SK-N-SH (cell line): ENCODE measurements around the gene SLC25A26. TPM values are rescaled to one million over a fixed set of nuclear protein-coding genes. Genes with fewer than 3 reads are reported as not detected.

ENCODE experiments used
- CTCF ChIA-PET: fragments of 300-600, 350-600 bp; formaldehyde crosslinking; extraction: SDS; loops from one replicate; lab custom pipeline; 2021; lab: Yijun Ruan, JAX
- POLR2A ChIA-PET: fragments of 350-600 bp; sonication (Branson Sonifier 250); formaldehyde crosslinking; extraction: SDS; loops from one replicate; lab custom pipeline; 2020; ENCODE audit warnings: antibody characterized with exemption, inconsistent platforms; lab: Yijun Ruan, JAX
- DNase-seq: peaks from one replicate; pipeline ENCODE4 v3.0.0; 2012
- H2AFZ ChIP-seq: fragments of 200-600 bp; sonication (generic); 2 replicates; pipeline ENCODE4 v1.8.1; 2016; ENCODE audit warnings: antibody characterized with exemption, mild to moderate bottlenecking, low read depth
- H3F3A ChIP-seq: fragments of 200-600 bp; sonication (generic); replicated peaks from 2 replicates; pipeline ENCODE3; 2016; ENCODE audit warnings: antibody characterized with exemption, mild to moderate bottlenecking; ENCODE audit not compliant: insufficient read depth
- H3K27ac ChIP-seq, 2 experiments: fragments of 200-500 bp in 1 of 2; fragments of 200-600 bp in 1 of 2; sonication (Bioruptor generic) in 1 of 2; sonication (generic), shearing (Covaris generic) in 1 of 2; 2 replicates each; pipeline versions ENCODE4 v1.5.1 to v1.6.1; 2014 to 2016; ENCODE audit warnings: low read depth in 2 of 2, inconsistent platforms in 1 of 2, low read length in 1 of 2, mild to moderate bottlenecking in 1 of 2, mixed read lengths in 1 of 2
- H3K27me3 ChIP-seq: fragments of 200-600 bp; sonication (generic), shearing (Covaris generic); 2 replicates; pipeline ENCODE4 v1.6.1; 2016; ENCODE audit warnings: mixed run types; ENCODE audit not compliant: insufficient read depth
- H3K36me3 ChIP-seq, 2 experiments: fragments of 200-500 bp in 1 of 2; fragments of 200-600 bp in 1 of 2; sonication (Bioruptor generic) in 1 of 2; sonication (generic) in 1 of 2; replicated peaks in 1 of 2; 2 replicates each; pipeline versions ENCODE3 to v1.5.1; 2014 to 2016; ENCODE audit warnings: low read length in 1 of 2, mild to moderate bottlenecking in 1 of 2; ENCODE audit not compliant: insufficient read depth in 2 of 2, control insufficient read depth in 1 of 2
- H3K4me1 ChIP-seq, 2 experiments: fragments of 200-500 bp in 1 of 2; fragments of 200-600 bp in 1 of 2; sonication (Bioruptor generic) in 1 of 2; sonication (generic), shearing (Covaris generic) in 1 of 2; 2 replicates each; pipeline versions ENCODE4 v1.5.1 to v1.6.1; 2014 to 2016; ENCODE audit warnings: low read depth in 1 of 2, low read length in 1 of 2, mixed run types in 1 of 2; ENCODE audit not compliant: insufficient read depth in 2 of 2, control insufficient read depth in 1 of 2
- H3K4me2 ChIP-seq: fragments of 200-600 bp; sonication (generic), shearing (Covaris generic); 2 replicates; pipeline ENCODE4 v1.6.1; 2017; ENCODE audit warnings: mixed run types
- H3K4me3 ChIP-seq, 2 experiments: fragments of 200-500 bp in 1 of 2; fragments of 200-600 bp in 1 of 2; sonication (Bioruptor generic) in 1 of 2; sonication (generic), shearing (Covaris generic) in 1 of 2; 2 replicates each; pipeline versions ENCODE4 v1.5.1 to v1.8.1; 2014 to 2016; ENCODE audit warnings: low read depth in 2 of 2, inconsistent platforms in 1 of 2, low read length in 1 of 2, mild to moderate bottlenecking in 1 of 2, mixed read lengths in 1 of 2, moderate library complexity in 1 of 2
- H3K79me2 ChIP-seq: fragments of 200-600 bp; sonication (generic); 2 replicates; pipeline ENCODE4 v1.8.1; 2017; ENCODE audit warnings: mild to moderate bottlenecking; ENCODE audit not compliant: insufficient read depth
- H3K9ac ChIP-seq: fragments of 200-600 bp; sonication (generic); 2 replicates; pipeline ENCODE4 v1.6.1; 2017; ENCODE audit warnings: mixed run types
- H3K9me2 ChIP-seq: fragments of 200-600 bp; sonication (generic); 2 replicates; pipeline ENCODE4 v1.6.1; 2017; ENCODE audit warnings: mixed run types
- H3K9me3 ChIP-seq: fragments of 200-600 bp; sonication (generic); 2 replicates; pipeline ENCODE4 v1.6.1; 2017; ENCODE audit warnings: mixed run types, mild to moderate bottlenecking, moderate library complexity
- H4K20me1 ChIP-seq: fragments of 200-600 bp; sonication (generic); 2 replicates; pipeline ENCODE4 v1.6.1; 2017; ENCODE audit warnings: mild to moderate bottlenecking, mixed run types; ENCODE audit not compliant: insufficient read depth
- ELF1 ChIP-seq: IDR thresholded peaks from 2 replicates; pipeline ENCODE4 v1.4.0; 2012
- EP300 ChIP-seq, 2 experiments: IDR thresholded peaks; 2 replicates each; pipeline versions ENCODE4 v1.4.0 to v1.6.1; 2012; ENCODE audit warnings: borderline replicate concordance in 1 of 2, low read depth in 1 of 2, low read length in 1 of 2
- EZH2phosphoT487 ChIP-seq: fragments of 200-600 bp; sonication (generic); IDR thresholded peaks from 2 replicates; pipeline ENCODE4 v1.6.1; 2017; ENCODE audit warnings: low read depth, mixed run types, mild to moderate bottlenecking, antibody characterized with exemption, moderate library complexity, borderline replicate concordance
- FOSL2 ChIP-seq: IDR thresholded peaks from 2 replicates; pipeline ENCODE4 v1.4.0; 2012; ENCODE audit warnings: low read depth, mild to moderate bottlenecking, moderate library complexity, borderline replicate concordance
- FOXJ3 ChIP-seq: sonication (generic); formaldehyde crosslinking; IDR thresholded peaks from 2 replicates; pipeline ENCODE4 v1.5.1; 2020; ENCODE audit warnings: mild to moderate bottlenecking, missing genetic modification reagents
- FOXM1 ChIP-seq: IDR thresholded peaks from 2 replicates; pipeline ENCODE4 v1.4.0; 2012; ENCODE audit warnings: low read depth, mild to moderate bottlenecking
- GATA2 ChIP-seq: sonication (generic); formaldehyde crosslinking; IDR thresholded peaks from 2 replicates; pipeline ENCODE4 v1.5.0; 2020; ENCODE audit warnings: mild to moderate bottlenecking, missing genetic modification reagents
- NRF1 ChIP-seq: IDR thresholded peaks from 2 replicates; pipeline ENCODE4 v1.6.1; 2012; ENCODE audit warnings: low read depth, mild to moderate bottlenecking, low read length
- POLR2AphosphoS5 ChIP-seq: IDR thresholded peaks from 2 replicates; pipeline ENCODE4 v1.6.1; 2012; ENCODE audit warnings: low read depth, low read length
- RAD21 ChIP-seq: IDR thresholded peaks from 2 replicates; pipeline ENCODE4 v1.6.1; 2012; ENCODE audit warnings: mild to moderate bottlenecking, low read length
- SMC3 ChIP-seq: IDR thresholded peaks from 2 replicates; pipeline ENCODE4 v1.6.1; 2012; ENCODE audit warnings: low read depth, low read length, improper control_type of control experiment
- WGBS: methylation state at CpG from one replicate; pipeline ENCODE4 v1.1.6; 2017; ENCODE audit warnings: low lambda C conversion rate; 5-methylcytosine and 5-hydroxymethylcytosine counted together
- polyA plus RNA-seq, 3 experiments: library from polyadenylated mRNA; depleted of rRNA; stranded (reverse); fragments of >200 nt; gene quantifications; 2 replicates each; pipeline ENCODE4 v1.2.3, GENCODE V29; 2012
- TF ChIP-seq, protein P1 (sequence below): fragments of 150-350 bp; IDR thresholded peaks from 2 replicates; pipeline ENCODE4 v1.6.1; 2017; ENCODE audit warnings: antibody characterized with exemption, low read length, low read depth, borderline replicate concordance

SLC25A26 gene
- polyA plus RNA-seq, 1 of the 3 experiments (the other 2 are of a cell fraction) = 31.8 TPM

DNA sequence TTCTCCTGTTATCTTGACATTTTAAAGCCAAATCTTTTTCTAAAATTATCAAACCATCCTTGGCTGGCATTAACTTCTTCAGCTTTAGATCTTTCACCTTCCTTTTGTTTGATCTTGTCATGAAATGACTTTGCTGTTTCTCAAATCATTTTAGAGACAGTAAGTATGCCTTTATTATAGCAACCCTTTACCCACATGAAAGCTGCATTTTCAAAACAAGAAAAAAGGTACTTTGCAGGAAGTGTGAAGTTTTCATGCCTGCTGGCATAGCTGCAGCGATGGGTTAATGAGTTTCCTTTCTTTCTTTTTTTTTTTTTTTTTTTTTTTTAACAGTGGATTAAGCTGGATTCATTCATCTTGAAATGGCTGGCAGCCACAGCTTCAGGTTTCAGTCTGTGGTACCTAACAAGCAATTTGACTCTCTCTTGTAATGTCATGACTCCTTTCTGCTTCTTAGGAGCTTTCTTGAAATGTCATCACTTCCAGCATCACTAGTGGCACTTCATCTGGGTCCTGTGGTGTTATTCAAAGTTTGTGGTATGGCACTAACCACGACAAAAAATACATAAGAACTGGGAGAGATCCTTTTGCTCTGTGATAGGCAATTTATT lies 18.8 kb downstream of the SLC25A26 start:
- Histone ChIP-seq H3F3A (no peaks in the 10 kb centered on the region), H3K79me2 (peaks cover 4% of the 10 kb centered on the region; the same call in 1 of the 2 replicates), H2AFZ (no peak overlapping the region), H3K9me2 (no peaks in the 10 kb centered on the region), H3K4me1 (no peaks in the 10 kb centered on the region), H3K4me3 (no peak overlapping the region), H3K27ac (no peak overlapping the region), H3K27me3 (no peaks in the 10 kb centered on the region), H3K9ac (no peak overlapping the region), H3K9me3 (no peaks in the 10 kb centered on the region), H3K36me3 (peaks cover 10 to 29% of the 10 kb centered on the region in 2 experiments), H4K20me1 (no peaks in the 10 kb centered on the region), H3K4me2 (no peak overlapping the region)
- TF ChIP-seq EZH2phosphoT487 (no peak), NRF1 (no peak), RAD21 (no peak), SMC3 (no peak), EP300 (IDR thresholded peaks at IDR 0.05; ENCODE audit: borderline replicate concordance in 1 of 2, low read depth in 1 of 2, low read length in 1 of 2) (no peak), FOXJ3 (CRISPR knock-in tag) (no peak), ELF1 (no peak), GATA2 (CRISPR knock-in tag) (no peak), FOSL2 (no peak), FOXM1 (no peak), POLR2AphosphoS5 (no peak)
- TF ChIP-seq, protein P1, sequence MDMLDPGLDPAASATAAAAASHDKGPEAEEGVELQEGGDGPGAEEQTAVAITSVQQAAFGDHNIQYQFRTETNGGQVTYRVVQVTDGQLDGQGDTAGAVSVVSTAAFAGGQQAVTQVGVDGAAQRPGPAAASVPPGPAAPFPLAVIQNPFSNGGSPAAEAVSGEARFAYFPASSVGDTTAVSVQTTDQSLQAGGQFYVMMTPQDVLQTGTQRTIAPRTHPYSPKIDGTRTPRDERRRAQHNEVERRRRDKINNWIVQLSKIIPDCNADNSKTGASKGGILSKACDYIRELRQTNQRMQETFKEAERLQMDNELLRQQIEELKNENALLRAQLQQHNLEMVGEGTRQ = no peak
- 83% methylated on average over 2 of the region's 2 CpGs for WGBS
- POLR2A ChIA-PET = no interaction called here
- no peak for DNase-seq
- CTCF ChIA-PET = interaction anchor here (1.0 to 1.7 kb wide), 3 partner anchors 11 to 21 kb away, joined by 3 to 5 read pairs (median 4); no protein-coding TSS in a partner anchor

DNA sequence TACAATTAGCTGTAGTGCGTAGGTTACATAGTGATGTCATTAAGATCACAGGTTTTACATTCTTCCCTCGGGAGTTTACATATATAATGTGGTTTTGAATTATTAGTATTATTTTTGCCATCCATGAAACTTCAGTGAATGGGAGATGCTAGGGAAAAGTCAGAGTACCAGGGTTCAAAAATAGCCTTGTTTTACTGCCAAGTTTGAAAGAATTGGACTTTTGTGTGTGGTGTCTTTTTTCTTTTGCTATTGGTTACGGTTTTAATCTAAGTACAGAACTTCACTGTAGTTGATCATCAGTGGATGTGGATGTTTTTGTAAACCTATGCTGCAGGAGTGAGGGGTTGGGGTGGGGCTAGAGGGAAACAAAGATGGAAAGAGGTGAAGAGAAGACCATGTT lies 20.7 kb downstream of the SLC25A26 start:
- H3K9me3 ChIP-seq = no peaks in the 10 kb centered on the region
- H3F3A ChIP-seq = no peaks in the 10 kb centered on the region
- ChIA-PET POLR2A (no interaction called here), CTCF (interaction anchor here (1.7 to 2.8 kb wide), 2 partner anchors 13 kb away, joined by 5 to 17 read pairs; no protein-coding TSS in a partner anchor)
- no peak for DNase-seq
- H4K20me1 ChIP-seq = no peaks in the 10 kb centered on the region
- no peak overlapping the region for H3K4me3 ChIP-seq
- no peak overlapping the region for H3K4me2 ChIP-seq
- no peaks in the 10 kb centered on the region for H3K4me1 ChIP-seq
- WGBS = 94% methylated on average over 3 of the region's 3 CpGs
- no peak overlapping the region for H2AFZ ChIP-seq
- peaks cover 16 to 30% of the 10 kb centered on the region in 2 experiments for H3K36me3 ChIP-seq
- no peaks in the 10 kb centered on the region for H3K27me3 ChIP-seq
- TF ChIP-seq FOXJ3 (CRISPR knock-in tag) (no peak), FOSL2 (no peak)
- TF ChIP-seq, protein P1 = no peak
- H3K79me2 ChIP-seq = no peaks in the 10 kb centered on the region; the same call in 1 of the 2 replicates
- no peak overlapping the region for H3K27ac ChIP-seq
- H3K9ac ChIP-seq = no peak overlapping the region
- H3K9me2 ChIP-seq = no peaks in the 10 kb centered on the region
